Right lung (tissue), 5 donors: ENCODE data around the gene ANK2. TPM values are rescaled to one million over a fixed set of nuclear protein-coding genes. Genes with fewer than 3 reads are reported as not detected.
"Not testable (repeated sequence)": the region's sequence is repeated elsewhere in the genome, so short reads cannot be mapped to it uniquely, and the experiment has no call there.

Experiments
- DNase-seq, 2 donors: peaks; one replicate each; pipeline ENCODE4 v3.0.0-alpha.2; 2013
- polyA plus RNA-seq, 5 donors: library from polyadenylated mRNA; unstranded; fragments of 120-200 nt; gene quantifications; one replicate each; pipeline versions ENCODE4 v1.2.1 to v1.2.3, GENCODE V29; 2013; ENCODE audit warnings: inconsistent platforms in 1 of 5, low replicate concordance in 1 of 5; ENCODE audit not compliant: insufficient read length in 5 of 5, insufficient read depth in 1 of 5

ANK2 gene
- polyA plus RNA-seq, 5 donors = 19.5 to 29.8 (median 27.6) TPM

GRCh38 chr4:113147498-113148111, 98.2 kb downstream of the ANK2 start:
- no peak for DNase-seq

DNA sequence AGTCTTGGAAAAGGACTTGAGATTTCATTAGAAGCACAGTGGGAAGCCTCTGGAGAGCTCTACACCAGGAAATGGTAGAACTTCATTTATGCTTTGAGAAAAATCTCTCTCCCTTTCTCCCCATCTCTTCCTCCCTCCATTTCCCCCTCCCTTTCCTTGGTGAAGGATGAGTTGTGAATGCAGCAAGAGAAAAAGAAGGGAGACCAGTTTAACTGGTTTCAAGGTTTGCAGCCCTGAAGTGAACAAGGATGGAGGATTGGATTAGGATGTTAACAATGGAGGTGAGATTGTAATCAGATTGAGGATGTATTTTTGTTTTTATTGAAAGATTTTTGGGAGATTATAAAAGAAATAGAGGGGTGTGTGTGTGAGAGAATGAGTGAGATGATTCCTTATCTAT, 99.5 kb downstream of the ANK2 start:
- no peak for DNase-seq

GRCh38 chr4:113153529-113154101, 104.2 kb downstream of the ANK2 start:
- no peak for DNase-seq

- no peak for DNase-seq
Measured at GRCh38 chr4:113154281-113154680, 104.8 kb downstream of the ANK2 start.

DNA sequence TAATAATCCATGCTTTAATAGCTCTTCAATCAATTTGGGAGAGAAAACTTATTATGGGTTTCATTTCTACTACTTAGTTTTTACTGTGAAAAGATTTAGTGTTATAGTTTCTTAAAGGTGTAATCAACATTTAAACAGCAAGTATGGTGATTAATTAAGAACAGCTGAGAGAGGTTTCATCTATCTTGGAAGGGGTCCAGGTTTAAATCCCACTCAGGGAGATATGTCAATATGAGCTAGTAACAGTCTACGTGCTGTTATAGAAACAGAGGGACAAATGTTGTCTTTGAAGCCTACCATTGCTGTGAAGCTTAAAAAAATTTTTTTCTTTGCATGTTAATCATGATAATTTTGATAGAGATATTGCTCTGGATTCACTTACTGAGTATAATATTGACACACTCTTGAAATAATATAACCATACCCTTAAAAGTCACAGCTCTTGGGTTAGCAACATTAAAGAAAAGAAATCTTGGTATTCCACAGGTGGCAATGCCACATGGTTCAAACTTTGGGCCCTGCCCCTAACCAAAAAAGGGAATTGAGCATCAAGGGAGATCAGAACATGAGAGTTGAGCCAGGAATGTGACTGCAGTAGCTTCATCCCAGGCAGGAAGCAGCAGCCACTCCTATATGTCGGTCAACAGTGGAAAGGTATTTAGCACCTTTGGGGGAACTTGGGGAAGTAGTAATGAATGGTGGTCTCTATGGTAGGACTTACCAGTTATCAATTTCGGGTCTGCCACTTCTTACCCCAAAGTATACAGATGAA, 107.8 kb downstream of the ANK2 start:
- no peak for DNase-seq

- DNase-seq = no peak
Measured at GRCh38 chr4:113159942-113160545, 110.6 kb downstream of the ANK2 start.

DNA sequence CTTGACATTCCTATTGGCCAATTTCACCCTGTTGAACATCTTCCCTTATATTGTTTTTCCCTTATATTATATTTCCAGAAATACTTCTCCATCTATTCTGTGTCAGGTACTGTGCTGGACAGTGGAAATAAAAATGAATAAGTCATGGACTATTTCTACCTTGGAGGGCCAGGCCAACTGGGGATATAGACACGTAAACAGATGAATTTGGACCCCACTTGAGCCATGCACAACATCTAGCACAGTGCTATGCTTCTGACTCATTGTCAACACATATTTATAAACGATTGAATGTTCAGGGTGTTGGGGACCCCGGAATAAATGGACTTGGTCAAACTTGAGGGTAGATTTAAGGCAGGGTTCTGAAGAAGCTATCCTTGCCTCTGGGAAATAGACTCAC, 111.1 kb downstream of the ANK2 start:
- DNase-seq = no peak

- no peak for DNase-seq
Measured at GRCh38 chr4:113162089-113162488, 112.6 kb downstream of the ANK2 start.

- no peak for DNase-seq
Measured at GRCh38 chr4:113169368-113169767, 119.9 kb downstream of the ANK2 start.

DNA sequence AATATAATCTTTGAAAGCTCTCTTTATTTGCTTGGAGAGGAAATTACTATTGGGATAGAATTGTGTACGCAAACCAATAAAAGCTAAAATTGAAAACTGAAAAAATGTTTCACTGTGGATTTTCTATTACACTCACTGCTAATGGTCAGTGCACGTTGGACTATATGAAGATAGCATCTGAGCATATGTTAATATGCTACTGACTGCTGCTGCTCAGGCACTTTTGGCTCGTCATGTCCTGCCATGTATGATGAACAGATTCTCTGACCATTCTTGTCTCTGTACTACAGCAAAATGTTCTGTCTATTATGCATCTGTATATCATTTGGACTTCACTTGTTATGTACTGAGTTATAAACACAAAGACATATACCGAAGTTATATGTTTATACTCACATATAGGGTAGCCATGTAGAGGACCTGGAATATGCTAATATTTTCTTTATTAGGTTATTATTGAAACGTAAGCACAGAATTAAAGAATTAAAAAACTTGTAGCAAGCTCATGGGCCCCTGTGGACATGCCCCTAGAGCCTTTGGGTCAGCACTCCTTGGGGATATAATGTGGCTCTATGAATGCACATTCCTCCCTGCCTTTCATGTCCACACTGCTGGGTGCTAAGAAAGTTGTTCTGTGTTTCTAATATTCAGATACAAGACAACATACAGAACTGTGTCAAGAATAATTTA, 120.8 kb downstream of the ANK2 start:
- no peak for DNase-seq

DNA sequence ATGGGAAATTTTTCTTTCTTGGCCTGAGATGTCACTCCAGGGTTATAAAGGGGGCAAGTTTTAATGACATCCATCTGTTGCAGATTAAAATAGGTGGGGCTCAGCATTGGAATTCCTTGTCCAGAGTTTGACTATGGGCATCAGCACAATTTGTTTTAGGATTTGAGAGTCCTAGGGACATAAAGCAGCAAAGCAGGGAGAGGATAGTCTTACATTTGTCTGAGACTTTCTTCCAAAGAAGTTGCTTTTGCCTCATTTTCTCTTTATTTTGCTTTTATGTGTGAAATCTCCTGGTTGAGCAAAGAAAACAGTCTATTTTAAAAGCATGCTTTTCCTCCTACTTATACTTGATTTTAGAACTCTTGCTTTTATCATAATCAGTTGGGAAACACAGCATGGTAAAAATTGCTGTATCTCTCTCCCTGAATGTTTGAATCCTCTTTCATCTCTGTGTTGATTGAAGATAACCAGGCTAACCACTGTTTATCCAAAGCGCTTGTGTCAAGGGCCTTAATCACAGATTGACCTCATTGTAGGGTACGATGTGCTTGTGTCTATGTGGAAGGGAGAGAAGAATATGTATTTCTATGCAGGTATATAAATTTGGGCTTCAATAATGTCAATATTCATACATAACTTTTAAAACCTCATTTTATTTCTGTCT, 121.5 kb downstream of the ANK2 start:
- DNase-seq = no peak

GRCh38 chr4:113173126-113173792, 123.8 kb downstream of the ANK2 start:
- DNase-seq = no peak

- DNase-seq = no peak
Measured at GRCh38 chr4:113173793-113174264, 124.4 kb downstream of the ANK2 start.

- DNase-seq = no peak
Measured at GRCh38 chr4:113179091-113179490, 129.6 kb downstream of the ANK2 start.

- no peak for DNase-seq
Measured at GRCh38 chr4:113179996-113180395, 130.5 kb downstream of the ANK2 start.

GRCh38 chr4:113181289-113182007, 132.0 kb downstream of the ANK2 start:
- no peak for DNase-seq

GRCh38 chr4:113183032-113183605, 133.7 kb downstream of the ANK2 start:
- no peak for DNase-seq

- DNase-seq = not testable (repeated sequence)
Measured at GRCh38 chr4:113186220-113186619, 136.8 kb downstream of the ANK2 start.

DNA sequence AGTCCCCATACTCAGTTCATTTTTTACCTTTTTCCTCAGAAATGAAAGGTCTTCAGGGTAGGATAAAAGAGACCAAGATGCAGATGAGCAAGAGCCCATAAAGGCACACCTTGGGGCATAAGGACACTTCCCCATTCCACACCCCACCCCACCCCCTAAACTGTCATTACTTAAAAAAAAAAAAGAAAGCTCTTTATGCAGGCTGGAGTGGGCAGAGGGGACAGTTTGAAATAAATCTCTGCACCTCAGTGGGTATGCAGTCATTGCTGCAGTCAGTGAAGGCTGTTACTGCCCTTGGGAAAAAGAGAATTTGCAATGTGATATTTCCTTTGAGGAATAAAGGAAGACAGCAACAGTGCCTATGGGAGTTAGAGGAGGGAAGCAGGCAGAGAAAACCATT, 137.5 kb downstream of the ANK2 start:
- DNase-seq = no peak

- no peak for DNase-seq
Measured at GRCh38 chr4:113187358-113187757, 137.9 kb downstream of the ANK2 start.
